NCI-H2196 (cell line): Measurements from ENCODE around the gene TMEM182.

Experiments used
- DNase-seq: peaks from one replicate; lab custom pipeline; 2025; ENCODE audit not compliant: unreplicated experiment; lab: John Stamatoyannopoulos, UW

Gene TMEM182

GRCh38 chr2:102761763-102762162 lies at the start of gene TMEM182:
Gene TMEM182 (plus strand): TSS chr2:102762031. CDS start chr2:102762218, 187 bp downstream.
- no peak for DNase-seq

- DNase-seq, result no peak
Measured at GRCh38 chr2:102717308-102718018, 44.4 kb upstream of the TMEM182 start.

- DNase-seq, result no peak
Measured at GRCh38 chr2:102718387-102719316, 43.2 kb upstream of the TMEM182 start.

GRCh38 chr2:102724016-102724490 lies 37.8 kb upstream of the TMEM182 start:
- DNase-seq, result no peak

GRCh38 chr2:102724553-102724952 lies 37.3 kb upstream of the TMEM182 start:
- no peak for DNase-seq

GRCh38 chr2:102726128-102727087 lies 35.4 kb upstream of the TMEM182 start:
- peak; percentile 46 for DNase-seq

GRCh38 chr2:102735416-102736109 lies 26.3 kb upstream of the TMEM182 start:
- peak; percentile 24 for DNase-seq

GRCh38 chr2:102736110-102736409 lies 25.8 kb upstream of the TMEM182 start:
- peak; percentile 49 for DNase-seq

GRCh38 chr2:102736410-102737409 lies 25.1 kb upstream of the TMEM182 start:
- DNase-seq, result peak; percentile 67

- no peak for DNase-seq
Measured at GRCh38 chr2:102737431-102737830, 24.4 kb upstream of the TMEM182 start.

GRCh38 chr2:102743259-102743658 lies 18.6 kb upstream of the TMEM182 start:
- no peak for DNase-seq

- no peak for DNase-seq
Measured at GRCh38 chr2:102748107-102748506, 13.7 kb upstream of the TMEM182 start.

- no peak for DNase-seq
Measured at GRCh38 chr2:102749938-102750337, 11.9 kb upstream of the TMEM182 start.

GRCh38 chr2:102753563-102754159 lies 8.2 kb upstream of the TMEM182 start:
- peak; percentile 51 for DNase-seq

- DNase-seq, result no peak
Measured at GRCh38 chr2:102754456-102755145, 7.2 kb upstream of the TMEM182 start.

- no peak for DNase-seq
Measured at GRCh38 chr2:102755284-102755683, 6.5 kb upstream of the TMEM182 start.

- no peak for DNase-seq
Measured at GRCh38 chr2:102758439-102758838, 3.4 kb upstream of the TMEM182 start.

- no peak for DNase-seq
Measured at GRCh38 chr2:102764083-102764482, 2.3 kb downstream of the TMEM182 start.
